SK-N-SH (cell line): Measurements from ENCODE around the gene SLC44A5. TPM values are rescaled to one million over a fixed set of nuclear protein-coding genes. Genes with fewer than 3 reads are reported as not detected.
A peak's percentile ranks its signal among the peaks of the same experiment; 100 is the strongest.

Experiments used
- CTCF ChIA-PET: fragments of 300-600, 350-600 bp; formaldehyde crosslinking; extraction: SDS; loops from one replicate; lab custom pipeline; 2021; lab: Yijun Ruan, JAX
- POLR2A ChIA-PET: fragments of 350-600 bp; sonication (Branson Sonifier 250); formaldehyde crosslinking; extraction: SDS; loops from one replicate; lab custom pipeline; 2020; ENCODE audit warnings: antibody characterized with exemption, inconsistent platforms; lab: Yijun Ruan, JAX
- DNase-seq: peaks from one replicate; pipeline ENCODE4 v3.0.0; 2012
- H2AFZ ChIP-seq: fragments of 200-600 bp; sonication (generic); 2 replicates; pipeline ENCODE4 v1.8.1; 2016; ENCODE audit warnings: antibody characterized with exemption, mild to moderate bottlenecking, low read depth
- H3F3A ChIP-seq: fragments of 200-600 bp; sonication (generic); replicated peaks from 2 replicates; pipeline ENCODE3; 2016; ENCODE audit warnings: antibody characterized with exemption, mild to moderate bottlenecking; ENCODE audit not compliant: insufficient read depth
- H3K27ac ChIP-seq, 2 experiments: fragments of 200-500 bp in 1 of 2; fragments of 200-600 bp in 1 of 2; sonication (Bioruptor generic) in 1 of 2; sonication (generic), shearing (Covaris generic) in 1 of 2; 2 replicates each; pipeline versions ENCODE4 v1.5.1 to v1.6.1; 2014 to 2016; ENCODE audit warnings: low read depth in 2 of 2, inconsistent platforms in 1 of 2, low read length in 1 of 2, mild to moderate bottlenecking in 1 of 2, mixed read lengths in 1 of 2
- H3K27me3 ChIP-seq: fragments of 200-600 bp; sonication (generic), shearing (Covaris generic); 2 replicates; pipeline ENCODE4 v1.6.1; 2016; ENCODE audit warnings: mixed run types; ENCODE audit not compliant: insufficient read depth
- H3K36me3 ChIP-seq, 2 experiments: fragments of 200-500 bp in 1 of 2; fragments of 200-600 bp in 1 of 2; sonication (Bioruptor generic) in 1 of 2; sonication (generic) in 1 of 2; replicated peaks in 1 of 2; 2 replicates each; pipeline versions ENCODE3 to v1.5.1; 2014 to 2016; ENCODE audit warnings: low read length in 1 of 2, mild to moderate bottlenecking in 1 of 2; ENCODE audit not compliant: insufficient read depth in 2 of 2, control insufficient read depth in 1 of 2
- H3K4me1 ChIP-seq, 2 experiments: fragments of 200-500 bp in 1 of 2; fragments of 200-600 bp in 1 of 2; sonication (Bioruptor generic) in 1 of 2; sonication (generic), shearing (Covaris generic) in 1 of 2; 2 replicates each; pipeline versions ENCODE4 v1.5.1 to v1.6.1; 2014 to 2016; ENCODE audit warnings: low read depth in 1 of 2, low read length in 1 of 2, mixed run types in 1 of 2; ENCODE audit not compliant: insufficient read depth in 2 of 2, control insufficient read depth in 1 of 2
- H3K4me2 ChIP-seq: fragments of 200-600 bp; sonication (generic), shearing (Covaris generic); 2 replicates; pipeline ENCODE4 v1.6.1; 2017; ENCODE audit warnings: mixed run types
- H3K4me3 ChIP-seq, 2 experiments: fragments of 200-500 bp in 1 of 2; fragments of 200-600 bp in 1 of 2; sonication (Bioruptor generic) in 1 of 2; sonication (generic), shearing (Covaris generic) in 1 of 2; 2 replicates each; pipeline versions ENCODE4 v1.5.1 to v1.8.1; 2014 to 2016; ENCODE audit warnings: low read depth in 2 of 2, inconsistent platforms in 1 of 2, low read length in 1 of 2, mild to moderate bottlenecking in 1 of 2, mixed read lengths in 1 of 2, moderate library complexity in 1 of 2
- H3K79me2 ChIP-seq: fragments of 200-600 bp; sonication (generic); 2 replicates; pipeline ENCODE4 v1.8.1; 2017; ENCODE audit warnings: mild to moderate bottlenecking; ENCODE audit not compliant: insufficient read depth
- H3K9ac ChIP-seq: fragments of 200-600 bp; sonication (generic); 2 replicates; pipeline ENCODE4 v1.6.1; 2017; ENCODE audit warnings: mixed run types
- H3K9me2 ChIP-seq: fragments of 200-600 bp; sonication (generic); 2 replicates; pipeline ENCODE4 v1.6.1; 2017; ENCODE audit warnings: mixed run types
- H3K9me3 ChIP-seq: fragments of 200-600 bp; sonication (generic); 2 replicates; pipeline ENCODE4 v1.6.1; 2017; ENCODE audit warnings: mixed run types, mild to moderate bottlenecking, moderate library complexity
- H4K20me1 ChIP-seq: fragments of 200-600 bp; sonication (generic); 2 replicates; pipeline ENCODE4 v1.6.1; 2017; ENCODE audit warnings: mild to moderate bottlenecking, mixed run types; ENCODE audit not compliant: insufficient read depth
- EP300 ChIP-seq, 2 experiments: IDR thresholded peaks; 2 replicates each; pipeline versions ENCODE4 v1.4.0 to v1.6.1; 2012; ENCODE audit warnings: borderline replicate concordance in 1 of 2, low read depth in 1 of 2, low read length in 1 of 2
- FOSL2 ChIP-seq: IDR thresholded peaks from 2 replicates; pipeline ENCODE4 v1.4.0; 2012; ENCODE audit warnings: low read depth, mild to moderate bottlenecking, moderate library complexity, borderline replicate concordance
- FOXM1 ChIP-seq: IDR thresholded peaks from 2 replicates; pipeline ENCODE4 v1.4.0; 2012; ENCODE audit warnings: low read depth, mild to moderate bottlenecking
- JUND ChIP-seq: IDR thresholded peaks from 2 replicates; pipeline ENCODE4 v1.4.0; 2012
- MAX ChIP-seq: IDR thresholded peaks from 2 replicates; pipeline ENCODE4 v1.4.0; 2012; ENCODE audit warnings: low read depth
- NFIC ChIP-seq: IDR thresholded peaks from 2 replicates; pipeline ENCODE4 v1.4.0; 2012; ENCODE audit warnings: borderline replicate concordance
- RCOR1 ChIP-seq: fragments of 150-350 bp; IDR thresholded peaks from 2 replicates; pipeline ENCODE4 v1.6.1; 2017; ENCODE audit warnings: antibody characterized with exemption, low read length
- TCF12 ChIP-seq: IDR thresholded peaks from 2 replicates; pipeline ENCODE4 v1.4.0; 2012
- USF2 ChIP-seq: fragments of 150-350 bp; IDR thresholded peaks from 2 replicates; pipeline ENCODE4 v1.6.1; 2017; ENCODE audit warnings: antibody characterized with exemption, low read length, low read depth, borderline replicate concordance
- WGBS: methylation state at CpG from one replicate; pipeline ENCODE4 v1.1.6; 2017; ENCODE audit warnings: low lambda C conversion rate; 5-methylcytosine and 5-hydroxymethylcytosine counted together
- polyA plus RNA-seq, 3 experiments: library from polyadenylated mRNA; depleted of rRNA; stranded (reverse); fragments of >200 nt; gene quantifications; 2 replicates each; pipeline ENCODE4 v1.2.3, GENCODE V29; 2012
- TF ChIP-seq, protein P1 (sequence below): IDR thresholded peaks from 2 replicates; pipeline ENCODE4; 2012

SLC44A5 gene
- polyA plus RNA-seq, 1 of the 3 experiments (the other 2 are of a cell fraction) = 4.9 TPM

GRCh38 chr1:75542818-75543570, 67.9 kb downstream of the SLC44A5 start:
- DNase-seq = no peak
- Histone ChIP-seq H2AFZ (no peak overlapping the region), H3K27me3 (no peaks in the 10 kb centered on the region), H4K20me1 (no peaks in the 10 kb centered on the region), H3K36me3 (peaks cover 0 to 8% of the 10 kb centered on the region in 2 experiments), H3K9me2 (no peaks in the 10 kb centered on the region), H3K4me1 (no peaks in the 10 kb centered on the region; a peak in 2 of 4 replicates), H3K9me3 (no peaks in the 10 kb centered on the region), H3K4me3 (no peak overlapping the region), H3K79me2 (no peaks in the 10 kb centered on the region), H3K9ac (no peak overlapping the region), H3K4me2 (no peak overlapping the region), H3K27ac (peak overlapping the region in 1 of 2 experiments; percentile 22; a peak in 1 of 4 replicates), H3F3A (peaks cover 4% of the 10 kb centered on the region)
- TF ChIP-seq, protein P1, sequence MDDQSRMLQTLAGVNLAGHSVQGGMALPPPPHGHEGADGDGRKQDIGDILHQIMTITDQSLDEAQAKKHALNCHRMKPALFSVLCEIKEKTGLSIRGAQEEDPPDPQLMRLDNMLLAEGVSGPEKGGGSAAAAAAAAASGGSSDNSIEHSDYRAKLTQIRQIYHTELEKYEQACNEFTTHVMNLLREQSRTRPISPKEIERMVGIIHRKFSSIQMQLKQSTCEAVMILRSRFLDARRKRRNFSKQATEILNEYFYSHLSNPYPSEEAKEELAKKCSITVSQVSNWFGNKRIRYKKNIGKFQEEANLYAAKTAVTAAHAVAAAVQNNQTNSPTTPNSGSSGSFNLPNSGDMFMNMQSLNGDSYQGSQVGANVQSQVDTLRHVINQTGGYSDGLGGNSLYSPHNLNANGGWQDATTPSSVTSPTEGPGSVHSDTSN = peak; percentile 34; the same call in 1 of the 2 replicates
- no peak for TF ChIP-seq FOXM1
- no peak for TF ChIP-seq RCOR1
- TF ChIP-seq USF2 = no peak
- no peak for TF ChIP-seq TCF12
- CTCF ChIA-PET = no interaction called here
- WGBS = 95% methylated on average over 5 of the region's 5 CpGs
- POLR2A ChIA-PET = no interaction called here

GRCh38 chr1:75539230-75540116, 71.4 kb downstream of the SLC44A5 start:
- POLR2A ChIA-PET = no interaction called here

More at GRCh38 chr1:75539230-75540116, 71.4 kb downstream of the SLC44A5 start:
- TF ChIP-seq TCF12 (peak; percentile 57; the same call in 1 of the 2 replicates), NFIC (peak; percentile 76; the same call in 1 of the 2 replicates), FOSL2 (peak; percentile 68), MAX (no peak), RCOR1 (no peak), JUND (peak; percentile 75), EP300 (IDR thresholded peaks at IDR 0.05; ENCODE audit: borderline replicate concordance in 1 of 2, low read depth in 1 of 2, low read length in 1 of 2) (peak in 1 of 2 experiments; percentile 47; a peak in 1 of 4 replicates)
- TF ChIP-seq, protein P1 = peak; percentile 85
- Histone ChIP-seq H3K9ac (no peak overlapping the region), H3F3A (peaks cover 4% of the 10 kb centered on the region), H3K36me3 (peaks cover 0 to 8% of the 10 kb centered on the region in 2 experiments), H3K4me1 (peaks cover 0 to 2% of the 10 kb centered on the region in 2 experiments), H3K9me3 (no peaks in the 10 kb centered on the region), H3K27me3 (no peaks in the 10 kb centered on the region), H3K79me2 (no peaks in the 10 kb centered on the region), H3K9me2 (no peaks in the 10 kb centered on the region), H3K27ac (peak overlapping the region; percentile 50 to 55; a peak in 2 of 4 replicates), H2AFZ (no peak overlapping the region), H4K20me1 (no peaks in the 10 kb centered on the region), H3K4me2 (peak overlapping the region; percentile 11; the same call in 1 of the 2 replicates), H3K4me3 (no peak overlapping the region)
- 25% methylated on average over 6 of the region's 6 CpGs for WGBS
- no peak for DNase-seq
- CTCF ChIA-PET = interaction anchor here (0.7 to 1.4 kb wide), 3 partner anchors 44 to 806 kb away, joined by 3 read pairs; no protein-coding TSS in a partner anchor
